ENCODE data around the gene THRB.

GRCh38 chr3:24457719-24458118 lies 36.9 kb downstream of the THRB start:
- TF ChIP-seq, protein P1, sequence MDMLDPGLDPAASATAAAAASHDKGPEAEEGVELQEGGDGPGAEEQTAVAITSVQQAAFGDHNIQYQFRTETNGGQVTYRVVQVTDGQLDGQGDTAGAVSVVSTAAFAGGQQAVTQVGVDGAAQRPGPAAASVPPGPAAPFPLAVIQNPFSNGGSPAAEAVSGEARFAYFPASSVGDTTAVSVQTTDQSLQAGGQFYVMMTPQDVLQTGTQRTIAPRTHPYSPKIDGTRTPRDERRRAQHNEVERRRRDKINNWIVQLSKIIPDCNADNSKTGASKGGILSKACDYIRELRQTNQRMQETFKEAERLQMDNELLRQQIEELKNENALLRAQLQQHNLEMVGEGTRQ (IDR thresholded peaks at IDR 0.05; ENCODE audit: borderline replicate concordance, low read depth, low read length): no peak
- TF ChIP-seq MXI1 (IDR thresholded peaks at IDR 0.05; ENCODE audit: low read depth, low read length): no peak
- no peak for TF ChIP-seq USF1 (IDR thresholded peaks at IDR 0.05; ENCODE audit: borderline replicate concordance, low read depth)
- TF ChIP-seq, protein P2, sequence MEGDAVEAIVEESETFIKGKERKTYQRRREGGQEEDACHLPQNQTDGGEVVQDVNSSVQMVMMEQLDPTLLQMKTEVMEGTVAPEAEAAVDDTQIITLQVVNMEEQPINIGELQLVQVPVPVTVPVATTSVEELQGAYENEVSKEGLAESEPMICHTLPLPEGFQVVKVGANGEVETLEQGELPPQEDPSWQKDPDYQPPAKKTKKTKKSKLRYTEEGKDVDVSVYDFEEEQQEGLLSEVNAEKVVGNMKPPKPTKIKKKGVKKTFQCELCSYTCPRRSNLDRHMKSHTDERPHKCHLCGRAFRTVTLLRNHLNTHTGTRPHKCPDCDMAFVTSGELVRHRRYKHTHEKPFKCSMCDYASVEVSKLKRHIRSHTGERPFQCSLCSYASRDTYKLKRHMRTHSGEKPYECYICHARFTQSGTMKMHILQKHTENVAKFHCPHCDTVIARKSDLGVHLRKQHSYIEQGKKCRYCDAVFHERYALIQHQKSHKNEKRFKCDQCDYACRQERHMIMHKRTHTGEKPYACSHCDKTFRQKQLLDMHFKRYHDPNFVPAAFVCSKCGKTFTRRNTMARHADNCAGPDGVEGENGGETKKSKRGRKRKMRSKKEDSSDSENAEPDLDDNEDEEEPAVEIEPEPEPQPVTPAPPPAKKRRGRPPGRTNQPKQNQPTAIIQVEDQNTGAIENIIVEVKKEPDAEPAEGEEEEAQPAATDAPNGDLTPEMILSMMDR (IDR thresholded peaks at IDR 0.05): no peak
